A549 (cell line): ENCODE measurements around the gene ENTREP3. TPM values are rescaled to one million over a fixed set of nuclear protein-coding genes. Genes with fewer than 3 reads are reported as not detected.
A peak's percentile ranks its signal among the peaks of the same experiment; 100 is the strongest.

Source experiments
- ATAC-seq, 2 experiments: fragments of 200-7000 bp in 1 of 2; fragments of >200 bp in 1 of 2; cut with Nextera tagmentation in 1 of 2; cut with Tn5 transposase in 1 of 2; 3 replicates each; pipeline versions ENCODE4 v1.8.0 to v1.9.1; 2018 to 2020; ENCODE audit warnings: mild to moderate bottlenecking in 1 of 2, moderate library complexity in 1 of 2
- CTCF ChIA-PET: fragments of 300-600 bp; sonication (Branson Sonifier 250); formaldehyde crosslinking; extraction: SDS; loops from one replicate; lab custom pipeline; 2021; ENCODE audit warnings: antibody characterized with exemption, inconsistent platforms; lab: Yijun Ruan, JAX
- POLR2A ChIA-PET: fragments of 350-600 bp; formaldehyde crosslinking; extraction: SDS; loops from one replicate; lab custom pipeline; 2021; ENCODE audit warnings: antibody characterized with exemption, inconsistent platforms; lab: Yijun Ruan, JAX
- DNase-seq, 2 experiments: peaks; one replicate each; pipeline versions ENCODE4 v3.0.0 to v3.0.0-alpha.2; 2011 to 2016; ENCODE audit warnings: low read depth in 1 of 2, low spot score in 1 of 2
- FAIRE-seq: peaks from 2 replicates; lab custom pipeline; 2011; peaks lifted over from hg19 to GRCh38; lab: Jason Lieb, UNC
- H3K27ac ChIP-seq, 2 experiments: fragments of >200 bp; sonication (Bioruptor Twin); formaldehyde crosslinking; 3 replicates each; pipeline ENCODE4 v1.5.1; 2016 to 2017
- H3K4me1 ChIP-seq: fragments of >200 bp; sonication (Bioruptor Twin); formaldehyde crosslinking; 3 replicates; pipeline ENCODE4 v1.6.1; 2016
- H3K4me2 ChIP-seq: fragments of >200 bp; sonication (Bioruptor Twin); formaldehyde crosslinking; 3 replicates; pipeline ENCODE4 v1.6.1; 2016
- H3K4me3 ChIP-seq: fragments of >200 bp; sonication (Bioruptor Twin); formaldehyde crosslinking; 3 replicates; pipeline ENCODE4 v1.5.1; 2016
- H3K9me3 ChIP-seq: fragments of >200 bp; sonication (Bioruptor Twin); formaldehyde crosslinking; 3 replicates; pipeline ENCODE4 v1.6.1; 2016
- BHLHE40 ChIP-seq: IDR thresholded peaks from 2 replicates; pipeline ENCODE4 v1.6.1; 2012; ENCODE audit warnings: low read depth, low read length, inconsistent platforms
- CBX2 ChIP-seq: fragments of 200-600 bp; sonication (generic); IDR thresholded peaks from 2 replicates; pipeline ENCODE4 v1.6.1; 2016; ENCODE audit warnings: low read depth, mild to moderate bottlenecking, borderline replicate concordance
- CHD4 ChIP-seq: fragments of 200-600 bp; sonication (generic); IDR thresholded peaks from 2 replicates; pipeline ENCODE4 v1.6.1; 2016; ENCODE audit warnings: antibody characterized with exemption, mild to moderate bottlenecking, borderline replicate concordance
- EHF ChIP-seq: fragments of 250-450 bp; sonication (Bioruptor Pico); IDR thresholded peaks from 2 replicates; pipeline ENCODE4 v1.5.0; 2020; ENCODE audit warnings: mild to moderate bottlenecking
- EP300 ChIP-seq, 2 experiments: fragments of >200 bp; sonication (Bioruptor Twin); formaldehyde crosslinking; IDR thresholded peaks; 2 replicates in 1 of 2; 3 replicates in 1 of 2; pipeline ENCODE4 v1.6.1; 2016 to 2017
- ESRRA ChIP-seq: fragments of 150-350 bp; IDR thresholded peaks from 2 replicates; pipeline ENCODE4 v1.6.1; 2014; ENCODE audit warnings: mild to moderate bottlenecking, low read length, borderline replicate concordance
- FOSB ChIP-seq: fragments of 250-450 bp; sonication (Bioruptor Pico); IDR thresholded peaks from 2 replicates; pipeline ENCODE4 v1.5.0; 2020; ENCODE audit warnings: mild to moderate bottlenecking, moderate library complexity
- FOSL2 ChIP-seq, 2 experiments: fragments of 450-650 bp in 1 of 2; fragments of >200 bp in 1 of 2; sonication (Bioruptor Twin) in 1 of 2; formaldehyde crosslinking; IDR thresholded peaks; 2 replicates each; pipeline versions ENCODE4 v1.5.0 to v1.6.1; 2016 to 2020; ENCODE audit warnings: mild to moderate bottlenecking in 1 of 2, moderate library complexity in 1 of 2
- FOXS1 ChIP-seq: fragments of 250-450 bp; sonication (Bioruptor Pico); IDR thresholded peaks from 2 replicates; pipeline ENCODE4 v1.5.0; 2020; ENCODE audit warnings: mild to moderate bottlenecking, moderate library complexity
- HEYL ChIP-seq: fragments of 250-450 bp; sonication (Bioruptor Pico); IDR thresholded peaks from 2 replicates; pipeline ENCODE4 v1.8.0; 2021; ENCODE audit warnings: mild to moderate bottlenecking, moderate library complexity
- HOXB13 ChIP-seq: fragments of 250-450 bp; sonication (Bioruptor Pico); IDR thresholded peaks from 2 replicates; pipeline ENCODE4 v1.5.0; 2020; ENCODE audit warnings: low read depth, mild to moderate bottlenecking, moderate library complexity
- HOXB5 ChIP-seq: fragments of 250-450 bp; sonication (Bioruptor Pico); IDR thresholded peaks from 2 replicates; pipeline ENCODE4 v1.5.0; 2020; ENCODE audit warnings: mild to moderate bottlenecking, moderate library complexity
- JUN ChIP-seq, 2 experiments: fragments of >200 bp; sonication (Bioruptor Twin); formaldehyde crosslinking; IDR thresholded peaks; 2 replicates in 1 of 2; 3 replicates in 1 of 2; pipeline ENCODE4 v1.6.1; 2016 to 2017
- JUNB ChIP-seq: fragments of >200 bp; sonication (Bioruptor Twin); formaldehyde crosslinking; IDR thresholded peaks from 2 replicates; pipeline ENCODE4 v1.6.1; 2016
- KDM1A ChIP-seq: fragments of 200-600 bp; sonication (generic); IDR thresholded peaks from 2 replicates; pipeline ENCODE4 v1.6.1; 2016; ENCODE audit warnings: low read depth, mild to moderate bottlenecking
- MAX ChIP-seq: IDR thresholded peaks from 2 replicates; pipeline ENCODE4 v1.6.1; 2012
- NFE2L2 ChIP-seq: fragments of 150-350 bp; conservative IDR thresholded peaks from 2 replicates; pipeline ENCODE4 v1.6.1; 2014; ENCODE audit warnings: low read length
- NPAS2 ChIP-seq: fragments of 250-450 bp; sonication (Bioruptor Pico); IDR thresholded peaks from 2 replicates; pipeline ENCODE4 v1.8.0; 2022; ENCODE audit warnings: mild to moderate bottlenecking, moderate library complexity, borderline replicate concordance
- PHF8 ChIP-seq: fragments of 200-600 bp; sonication (generic); IDR thresholded peaks from 2 replicates; pipeline ENCODE4 v1.6.1; 2016; ENCODE audit warnings: low read depth, mild to moderate bottlenecking, antibody characterized with exemption, moderate library complexity, borderline replicate concordance
- RCOR1 ChIP-seq: fragments of 150-350 bp; IDR thresholded peaks from 2 replicates; pipeline ENCODE4 v1.6.1; 2014; ENCODE audit warnings: antibody characterized with exemption, low read length, low read depth
- REST ChIP-seq: fragments of 200-600 bp; sonication (generic); IDR thresholded peaks from 2 replicates; pipeline ENCODE4 v1.6.1; 2016; ENCODE audit warnings: antibody characterized with exemption, mild to moderate bottlenecking, moderate library complexity
- TFCP2L1 ChIP-seq: fragments of 250-450 bp; sonication (Bioruptor Pico); IDR thresholded peaks from 2 replicates; pipeline ENCODE4 v1.5.0; 2021; ENCODE audit warnings: mild to moderate bottlenecking
- TP53 ChIP-seq: fragments of 250-450 bp; sonication (Bioruptor Pico); IDR thresholded peaks from 2 replicates; pipeline ENCODE4 v1.5.0; 2021; ENCODE audit warnings: mild to moderate bottlenecking, moderate library complexity
- USF2 ChIP-seq: fragments of 450-650 bp; IDR thresholded peaks from 2 replicates; pipeline ENCODE4 v1.6.1; 2014; ENCODE audit warnings: antibody characterized with exemption
- ZFP36 ChIP-seq: fragments of 450-650 bp; IDR thresholded peaks from 2 replicates; pipeline ENCODE4 v1.6.1; 2014; ENCODE audit warnings: borderline replicate concordance; ENCODE audit not compliant: partially characterized antibody
- ZNF302 ChIP-seq: fragments of 250-450 bp; sonication (Bioruptor Pico); IDR thresholded peaks from 2 replicates; pipeline ENCODE4 v1.9.0; 2021; ENCODE audit warnings: inconsistent platforms, mild to moderate bottlenecking, moderate library complexity
- WGBS: methylation state at CpG from one replicate; pipeline ENCODE4 v1.1.6; 2017; ENCODE audit errors: missing lambda C conversion rate; 5-methylcytosine and 5-hydroxymethylcytosine counted together
- polyA plus RNA-seq, 4 experiments: library from polyadenylated mRNA; depleted of rRNA in 3 of 4; stranded (reverse); fragments of >200 nt; fragmentation: RNase III in 1 of 4; extraction: RNeasy Plus Mini Kit Qiagen cat#74134 plus additional on column Dnase treatment in 1 of 4; gene quantifications; 2 replicates in 3 of 4; 3 replicates in 1 of 4; pipeline ENCODE4 v1.2.3, GENCODE V29; 2011 to 2017
- TF ChIP-seq, protein P1 (sequence below): IDR thresholded peaks from 2 replicates; pipeline ENCODE4 v1.6.1; 2012; ENCODE audit warnings: low read depth, borderline replicate concordance
- TF ChIP-seq, protein P2 (sequence below): fragments of >200 bp; sonication (Bioruptor Twin); formaldehyde crosslinking; IDR thresholded peaks from 3 replicates; pipeline ENCODE4 v1.6.1; 2016

The ENTREP3 gene
- polyA plus RNA-seq, 2 of the 4 experiments (the other 2 are of a cell fraction), result 8.4 to 29.5 TPM

GRCh38 chr1:155253208-155253607 lies 2.1 kb downstream of the ENTREP3 start:
- no peak for DNase-seq
- ATAC-seq, result no peak
- no peaks in the 10 kb centered on the region for H3K9me3 ChIP-seq
- TF ChIP-seq REST, result no peak
- TF ChIP-seq FOXS1 (CRISPR knock-in tag), result no peak
- no peak for TF ChIP-seq NFE2L2
- no peak for TF ChIP-seq RCOR1
- no peak for TF ChIP-seq PHF8
- no peak for TF ChIP-seq CHD4
- no peak for TF ChIP-seq FOSL2 (IDR thresholded peaks at IDR 0.05)
- no peak for TF ChIP-seq FOSL2 (CRISPR knock-in tag; IDR thresholded peaks at IDR 0.05)
- no peak for TF ChIP-seq NPAS2 (CRISPR knock-in tag)
- no peak for TF ChIP-seq HEYL
- TF ChIP-seq, protein P1, sequence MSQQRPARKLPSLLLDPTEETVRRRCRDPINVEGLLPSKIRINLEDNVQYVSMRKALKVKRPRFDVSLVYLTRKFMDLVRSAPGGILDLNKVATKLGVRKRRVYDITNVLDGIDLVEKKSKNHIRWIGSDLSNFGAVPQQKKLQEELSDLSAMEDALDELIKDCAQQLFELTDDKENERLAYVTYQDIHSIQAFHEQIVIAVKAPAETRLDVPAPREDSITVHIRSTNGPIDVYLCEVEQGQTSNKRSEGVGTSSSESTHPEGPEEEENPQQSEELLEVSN, result no peak
- no peak for TF ChIP-seq JUN (IDR thresholded peaks at IDR 0.05)
- TF ChIP-seq CBX2, result no peak
- no peak for TF ChIP-seq ZNF302 (CRISPR knock-in tag)
- TF ChIP-seq EP300 (IDR thresholded peaks at IDR 0.05), result no peak
- TF ChIP-seq, all 56 proteins: peak for 0
- ChIA-PET POLR2A (no interaction called here), CTCF (interaction anchor here (4.0 to 10.4 kb wide), 2 partner anchors 13 to 64 kb away, joined by 29 to 326 read pairs; partner anchors contain the start of genes CLK2 and SCAMP3)
- no peak for FAIRE-seq
- Histone ChIP-seq H3K4me3 (no peak overlapping the region), H3K4me1 (peaks cover 21% of the 10 kb centered on the region), H3K27ac (peak overlapping the region in 1 of 2 experiments; percentile 97; a peak in 1 of 6 replicates), H3K4me2 (peak overlapping the region; percentile 88)
- 92% methylated on average over 5 of the region's 5 CpGs for WGBS

DNA sequence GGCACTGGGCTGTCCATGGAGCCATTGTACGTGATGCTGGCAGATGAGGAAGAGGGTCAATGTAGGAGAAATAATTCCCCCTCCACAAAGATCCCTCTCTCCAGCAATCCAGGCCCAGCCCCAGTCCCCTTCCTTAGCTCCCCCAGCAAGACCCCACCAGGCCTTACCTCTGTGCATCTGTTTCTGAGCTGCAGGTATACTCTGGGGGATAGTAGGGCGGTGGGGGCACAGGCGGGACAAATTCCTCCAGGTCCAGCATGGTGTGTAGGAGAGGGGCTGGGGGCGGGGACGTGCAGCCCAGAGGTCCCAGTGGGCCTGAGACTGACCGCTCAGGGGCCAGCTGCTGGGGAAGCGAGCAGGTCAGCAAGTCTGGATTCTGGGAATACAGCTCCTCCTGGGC lies 3.7 kb downstream of the ENTREP3 start:
- FAIRE-seq, result no peak
- CTCF ChIA-PET, result interaction anchor here (0.6 to 10.4 kb wide), 45 partner anchors 11 to 441 kb away, joined by 3 to 326 read pairs (median 10); partner anchors contain the start of genes CLK2, FDPS, HCN3 and MSTO1
- Histone ChIP-seq H3K27ac (no peak overlapping the region), H3K9me3 (no peaks in the 10 kb centered on the region), H3K4me3 (no peak overlapping the region), H3K4me2 (no peak overlapping the region), H3K4me1 (peaks cover 21% of the 10 kb centered on the region)
- POLR2A ChIA-PET, result interaction anchor here (1.8 to 2.4 kb wide), 3 partner anchors 10 to 72 kb away, joined by 10 to 13 read pairs (median 11); partner anchors contain the start of genes CLK2 and SCAMP3
- no peak for DNase-seq
- TF ChIP-seq MAX (no peak), NPAS2 (CRISPR knock-in tag) (no peak), ESRRA (no peak), FOSB (CRISPR knock-in tag) (no peak), EHF (CRISPR knock-in tag) (no peak), KDM1A (no peak), JUNB (no peak), TP53 (CRISPR knock-in tag) (no peak), HOXB13 (CRISPR knock-in tag) (no peak), BHLHE40 (no peak), JUN (IDR thresholded peaks at IDR 0.05) (no peak), ZFP36 (no peak), TFCP2L1 (CRISPR knock-in tag) (no peak), USF2 (no peak), HOXB5 (CRISPR knock-in tag) (no peak), FOXS1 (CRISPR knock-in tag) (no peak), NFE2L2 (no peak)
- TF ChIP-seq, protein P1, result no peak
- TF ChIP-seq, protein P2, sequence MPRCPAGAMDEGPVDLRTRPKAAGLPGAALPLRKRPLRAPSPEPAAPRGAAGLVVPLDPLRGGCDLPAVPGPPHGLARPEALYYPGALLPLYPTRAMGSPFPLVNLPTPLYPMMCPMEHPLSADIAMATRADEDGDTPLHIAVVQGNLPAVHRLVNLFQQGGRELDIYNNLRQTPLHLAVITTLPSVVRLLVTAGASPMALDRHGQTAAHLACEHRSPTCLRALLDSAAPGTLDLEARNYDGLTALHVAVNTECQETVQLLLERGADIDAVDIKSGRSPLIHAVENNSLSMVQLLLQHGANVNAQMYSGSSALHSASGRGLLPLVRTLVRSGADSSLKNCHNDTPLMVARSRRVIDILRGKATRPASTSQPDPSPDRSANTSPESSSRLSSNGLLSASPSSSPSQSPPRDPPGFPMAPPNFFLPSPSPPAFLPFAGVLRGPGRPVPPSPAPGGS, result no peak
- 89% methylated on average over 6 of the region's 7 CpGs for WGBS
- ATAC-seq, result no peak
